Uterus (tissue), 4 donors: ENCODE data around the gene CBFA2T3. TPM values are rescaled to one million over a fixed set of nuclear protein-coding genes. Genes with fewer than 3 reads are reported as not detected.

Experiments
- DNase-seq, 2 donors: peaks; one replicate each; pipeline ENCODE4 v3.0.0-alpha.2; 2019 to 2020
- H3K27ac ChIP-seq, 2 donors: fragments of 200-600 bp; sonication (generic); 1 replicate in 1 of 2; 2 replicates in 1 of 2; pipeline ENCODE4 v1.5.1; 2016 to 2018
- H3K27me3 ChIP-seq, 2 donors: fragments of 200-600 bp; sonication (generic); one replicate each; pipeline ENCODE4 v1.5.1; 2018 to 2019; ENCODE audit warnings: control low read depth in 1 of 2
- H3K36me3 ChIP-seq, 2 donors: fragments of 200-600 bp; sonication (generic); one replicate each; pipeline ENCODE4 v1.5.1; 2019; ENCODE audit warnings: control low read depth in 1 of 2
- H3K4me1 ChIP-seq, 2 donors: fragments of 200-600 bp; sonication (generic); one replicate each; pipeline ENCODE4 v1.5.1; 2018 to 2019; ENCODE audit warnings: control low read depth in 1 of 2
- H3K4me3 ChIP-seq, 2 donors: fragments of 200-600 bp; sonication (generic); 1 replicate in 1 of 2; 2 replicates in 1 of 2; pipeline ENCODE4 v1.5.1; 2018 to 2019; ENCODE audit warnings: mild to moderate bottlenecking in 1 of 2
- H3K9me3 ChIP-seq, 2 donors: fragments of 200-600 bp; sonication (generic); one replicate each; pipeline ENCODE4 v1.5.1; 2019; ENCODE audit warnings: control low read depth in 1 of 2
- CTCF ChIP-seq, 4 experiments: fragments of 200-600 bp in 2 of 4; fragments of 450-650 bp in 2 of 4; sonication (generic) in 2 of 4; IDR thresholded peaks; one replicate each; pipeline ENCODE4 v1.5.1; 2016 to 2019; ENCODE audit warnings: antibody characterized with exemption in 4 of 4, mild to moderate bottlenecking in 2 of 4, moderate library complexity in 1 of 4
- POLR2A ChIP-seq, 2 donors: fragments of 450-650 bp; IDR thresholded peaks; one replicate each; pipeline ENCODE4 v1.6.1; 2016; ENCODE audit warnings: antibody characterized with exemption in 2 of 2, mild to moderate bottlenecking in 1 of 2, moderate library complexity in 1 of 2
- intact Hi-C: fragments of 100-400 bp; cut with DNase I; formaldehyde crosslinking; loops from one replicate; pipeline ENCODE4 v1.15.1; 2023; ENCODE audit warnings: low total_unique reads
- total RNA-seq, 4 donors: library from RNA; depleted of rRNA in 3 of 4; stranded (reverse); fragments of >200 nt in 3 of 4; gene quantifications; one replicate each; pipeline versions ENCODE4 v1.1.0 to v1.2.4, GENCODE V29; 2014 to 2023
- donor health status: DM: yes; HTN: yes; CAD: no.

Gene CBFA2T3
- total RNA-seq, 4 donors from 2014 or later, result under 0.01 to 12.1 (median 3.1) TPM

- no peak for DNase-seq
- intact Hi-C loops, result no loop called here
- no peak overlapping the region for H3K27ac ChIP-seq
These were observed 141.6 kb downstream of the CBFA2T3 start for GRCh38 chr16:88835383-88835782.

GRCh38 chr16:88834670-88835069, 142.3 kb downstream of the CBFA2T3 start:
- H3K27me3 ChIP-seq, result no peaks in the 10 kb centered on the region
- TF ChIP-seq POLR2A (IDR thresholded peaks at IDR 0.05), result no peak
- TF ChIP-seq CTCF (IDR thresholded peaks at IDR 0.05), result no peak
- H3K9me3 ChIP-seq, result no peaks in the 10 kb centered on the region
- no peak overlapping the region for H3K27ac ChIP-seq
- no peak for DNase-seq
- intact Hi-C loops, result no loop called here
- H3K4me1 ChIP-seq, result no peaks in the 10 kb centered on the region
- H3K4me3 ChIP-seq, result no peak overlapping the region
- H3K36me3 ChIP-seq, result no peaks in the 10 kb centered on the region

More at GRCh38 chr16:88835383-88835782, 141.6 kb downstream of the CBFA2T3 start:
- Histone ChIP-seq H3K4me1 (no peaks in the 10 kb centered on the region), H3K36me3 (no peaks in the 10 kb centered on the region), H3K9me3 (no peaks in the 10 kb centered on the region), H3K27me3 (no peaks in the 10 kb centered on the region), H3K4me3 (no peak overlapping the region)
- TF ChIP-seq CTCF (IDR thresholded peaks at IDR 0.05) (no peak), POLR2A (IDR thresholded peaks at IDR 0.05) (no peak)

- no peak for DNase-seq
- Histone ChIP-seq H3K9me3 (no peaks in the 10 kb centered on the region), H3K36me3 (no peaks in the 10 kb centered on the region), H3K27me3 (no peaks in the 10 kb centered on the region), H3K4me3 (no peak overlapping the region), H3K4me1 (no peaks in the 10 kb centered on the region), H3K27ac (no peak overlapping the region)
- no peak for TF ChIP-seq CTCF (IDR thresholded peaks at IDR 0.05)
- no peak for TF ChIP-seq POLR2A (IDR thresholded peaks at IDR 0.05)
- intact Hi-C loops, result no loop called here
These were observed 143.9 kb downstream of the CBFA2T3 start for GRCh38 chr16:88833086-88833485.

GRCh38 chr16:88831838-88832237, 145.2 kb downstream of the CBFA2T3 start:
- no peaks in the 10 kb centered on the region for H3K9me3 ChIP-seq
- H3K4me1 ChIP-seq, result no peaks in the 10 kb centered on the region
- intact Hi-C loops, result no loop called here
- no peak for TF ChIP-seq CTCF (IDR thresholded peaks at IDR 0.05)
- TF ChIP-seq POLR2A (IDR thresholded peaks at IDR 0.05), result no peak
- no peak overlapping the region for H3K27ac ChIP-seq
- no peak for DNase-seq
- no peaks in the 10 kb centered on the region for H3K36me3 ChIP-seq
- H3K27me3 ChIP-seq, result no peaks in the 10 kb centered on the region
- no peak overlapping the region for H3K4me3 ChIP-seq

GRCh38 chr16:88830783-88831182, 146.2 kb downstream of the CBFA2T3 start:
- H3K27ac ChIP-seq, result no peak overlapping the region

More at GRCh38 chr16:88830783-88831182, 146.2 kb downstream of the CBFA2T3 start:
- Histone ChIP-seq H3K4me3 (no peak overlapping the region), H3K9me3 (no peaks in the 10 kb centered on the region), H3K27me3 (no peaks in the 10 kb centered on the region), H3K4me1 (no peaks in the 10 kb centered on the region), H3K36me3 (no peaks in the 10 kb centered on the region)
- no peak for DNase-seq
- TF ChIP-seq CTCF (IDR thresholded peaks at IDR 0.05) (no peak), POLR2A (IDR thresholded peaks at IDR 0.05) (no peak)
- intact Hi-C loops, result no loop called here
